T-helper 17 cell (primary cell): ENCODE results near the gene SMG9. TPM values are rescaled to one million over a fixed set of nuclear protein-coding genes. Genes with fewer than 3 reads are reported as not detected.
"Not testable (repeated sequence)": the region's sequence is repeated elsewhere in the genome, so short reads cannot be mapped to it uniquely, and the experiment has no call there.

ENCODE experiments used
- ATAC-seq: fragments of 150-1000 bp; cut with Tn5 transposase; 2 replicates; pipeline ENCODE4 v1.10.0; 2021; ENCODE audit warnings: mild to moderate bottlenecking, moderate library complexity
- DNase-seq, 3 donors: peaks; one replicate each; pipeline versions ENCODE4 v3.0.0 to v3.0.0-alpha.2; 2020 to 2021
- H3K9me3 ChIP-seq: one replicate; pipeline ENCODE4 v1.7.0; 2013; ENCODE audit warnings: low read length, mild to moderate bottlenecking; ENCODE audit not compliant: control insufficient read depth, poor library complexity, severe bottlenecking
- H3K27ac Mint-ChIP-seq: one replicate; pipeline ENCODE4 v1.8.0; 2022; ENCODE audit warnings: mild to moderate bottlenecking, moderate library complexity, mixed read lengths
- H3K27me3 Mint-ChIP-seq: one replicate; pipeline ENCODE4 v1.8.0; 2022; ENCODE audit warnings: mixed read lengths
- H3K36me3 Mint-ChIP-seq: one replicate; pipeline ENCODE4 v1.8.0; 2022; ENCODE audit warnings: low read depth, mixed read lengths
- H3K4me1 Mint-ChIP-seq: one replicate; pipeline ENCODE4 v1.8.0; 2022; ENCODE audit warnings: mild to moderate bottlenecking, mixed read lengths
- H3K4me3 Mint-ChIP-seq: one replicate; pipeline ENCODE4 v1.8.0; 2022; ENCODE audit warnings: mild to moderate bottlenecking, moderate library complexity, mixed read lengths
- total RNA-seq, 4 donors: library from RNA in 2 of 4; stranded (reverse) in 2 of 4; gene quantifications; one replicate each; pipeline ENCODE4 v1.2.3 and lab custom pipeline; 2022 to 2026

Gene SMG9
- total RNA-seq, 2 donors from 2014 or later = 35.6 to 44.4 TPM

DNA sequence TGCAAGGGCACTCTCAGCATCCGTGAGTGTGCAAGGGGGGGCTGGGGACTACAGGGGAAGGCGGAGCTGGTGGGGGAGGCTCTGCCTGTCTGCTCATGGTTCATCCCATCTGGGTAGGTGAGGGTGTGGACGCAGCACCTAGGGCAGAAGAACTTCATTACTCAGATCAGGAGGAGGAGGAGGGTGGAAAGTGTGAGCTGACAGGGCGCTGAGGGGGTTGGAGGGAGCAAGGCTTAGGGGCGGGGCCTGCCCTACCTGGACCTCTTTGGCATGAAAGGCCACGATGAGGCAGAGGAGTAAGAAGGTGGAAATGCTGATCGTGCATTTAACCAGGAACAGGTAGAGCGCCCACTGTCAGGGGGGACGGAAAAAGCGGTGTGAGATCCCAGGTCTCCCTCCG, 21.5 kb upstream of the SMG9 start:
- no peak for DNase-seq
- H3K27ac Mint-ChIP-seq = peak overlapping the region; percentile 95

DNA sequence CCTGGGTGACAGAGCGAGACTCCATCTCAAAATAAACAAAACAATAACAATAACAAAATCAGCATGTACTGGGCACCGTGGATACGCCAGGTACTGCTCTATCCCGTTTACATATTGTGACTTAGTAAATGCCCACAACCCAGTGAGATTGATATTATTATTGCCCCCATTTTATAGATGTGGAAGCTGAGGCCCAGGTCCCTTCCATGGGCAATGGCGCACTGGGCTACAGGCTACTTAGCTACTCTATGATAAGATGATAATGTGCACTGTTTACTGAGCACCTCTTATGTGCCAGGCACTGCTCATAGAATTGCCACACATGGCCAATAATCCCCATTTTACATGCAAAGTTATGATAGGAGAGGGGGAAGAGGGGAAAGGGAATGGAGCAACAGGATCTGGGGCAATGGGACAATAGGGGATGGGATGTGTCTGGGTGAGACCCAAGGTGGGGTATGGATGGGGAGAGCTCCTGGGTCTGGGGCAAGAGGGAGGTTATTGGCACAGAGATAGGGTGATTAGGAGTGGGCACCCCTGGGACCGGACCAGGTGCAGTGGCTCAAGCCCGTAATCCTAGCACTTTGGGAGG, 20.6 kb upstream of the SMG9 start:
- Mint-ChIP-seq H3K27me3 (no peaks in the 10 kb centered on the region), H3K27ac (peak overlapping the region; percentile 95), H3K4me1 (peaks cover 40% of the 10 kb centered on the region), H3K4me3 (peak overlapping the region; percentile 78), H3K36me3 (no peaks in the 10 kb centered on the region)
- DNase-seq (no peak), ATAC-seq (no peak)
- no peaks in the 10 kb centered on the region for H3K9me3 ChIP-seq

More for the DNA sequence above, 21.5 kb upstream of the SMG9 start:
- H3K27me3 Mint-ChIP-seq = no peaks in the 10 kb centered on the region
- peaks cover 47% of the 10 kb centered on the region for H3K4me1 Mint-ChIP-seq
- H3K36me3 Mint-ChIP-seq = no peaks in the 10 kb centered on the region
- H3K4me3 Mint-ChIP-seq = peak overlapping the region; percentile 80
- no peak for ATAC-seq
- no peaks in the 10 kb centered on the region for H3K9me3 ChIP-seq

DNA sequence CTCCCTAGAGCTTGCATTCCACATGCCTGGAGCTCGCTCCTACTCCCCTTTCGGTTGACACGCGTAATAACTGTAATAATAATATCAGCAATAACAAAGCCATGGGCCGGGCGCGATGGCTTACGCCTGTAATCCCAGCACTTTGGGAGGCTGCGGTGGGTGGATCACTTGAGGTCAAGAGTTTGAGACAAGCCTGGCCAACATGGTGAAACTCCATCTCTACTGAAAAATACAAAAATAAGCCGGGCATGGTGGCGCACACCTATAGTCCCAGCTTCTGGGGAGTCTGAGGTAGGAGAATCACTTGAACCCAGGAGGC, 20.1 kb upstream of the SMG9 start:
- not testable (repeated sequence) for H3K27me3 Mint-ChIP-seq, H3K27ac Mint-ChIP-seq

DNA sequence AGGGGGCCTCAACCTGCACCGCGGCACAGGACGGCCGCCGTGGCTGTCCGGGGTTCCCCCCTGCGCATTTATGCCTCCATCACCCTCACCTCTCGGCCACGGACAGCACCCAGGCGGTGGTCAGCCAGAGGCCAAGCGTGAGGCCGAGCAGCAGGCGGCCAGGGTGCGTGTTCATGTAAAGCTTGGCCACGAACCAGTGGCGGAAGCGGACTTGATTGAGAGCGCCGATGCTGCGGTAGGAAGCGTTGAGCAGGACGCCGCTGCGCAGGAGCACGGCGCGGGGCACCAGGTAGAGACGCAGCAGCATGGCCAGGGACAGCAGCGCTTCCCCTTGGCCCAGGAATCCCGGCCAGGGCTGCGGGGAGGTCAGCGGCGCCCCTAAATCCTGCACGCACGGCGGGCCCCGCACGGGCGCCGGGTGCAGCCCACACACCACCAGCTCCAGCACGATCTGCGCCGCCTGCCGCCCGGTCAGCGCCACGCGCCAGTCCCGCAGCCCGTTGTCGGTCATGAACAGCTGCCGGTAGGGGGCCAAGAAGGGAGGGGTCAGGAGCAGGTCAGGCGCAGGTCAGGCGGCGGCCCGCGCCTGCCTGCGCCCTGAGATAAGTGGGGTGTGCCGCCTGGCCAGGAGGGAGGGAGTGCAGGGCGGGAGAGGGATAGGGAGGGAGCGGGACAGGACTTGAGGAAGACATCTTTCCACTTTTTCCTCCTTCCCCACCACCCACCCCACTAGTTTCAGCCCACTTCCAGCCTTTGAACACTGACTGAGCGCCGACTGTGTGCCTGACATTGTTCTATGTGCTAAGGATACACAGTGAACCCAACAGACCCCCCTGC, 19.6 kb upstream of the SMG9 start:
- no peak overlapping the region for H3K4me3 Mint-ChIP-seq
- H3K27me3 Mint-ChIP-seq = no peaks in the 10 kb centered on the region
- no peak overlapping the region for H3K27ac Mint-ChIP-seq
- ATAC-seq = no peak
- DNase-seq = no peak
- H3K36me3 Mint-ChIP-seq = no peaks in the 10 kb centered on the region
- H3K9me3 ChIP-seq = no peaks in the 10 kb centered on the region
- peaks cover 40% of the 10 kb centered on the region for H3K4me1 Mint-ChIP-seq

More for the DNA sequence above, 20.1 kb upstream of the SMG9 start:
- H3K4me1 Mint-ChIP-seq = peaks cover 45% of the 10 kb centered on the region
- H3K9me3 ChIP-seq, ATAC-seq, DNase-seq, H3K4me3 Mint-ChIP-seq, H3K36me3 Mint-ChIP-seq: not testable (repeated sequence)

DNA sequence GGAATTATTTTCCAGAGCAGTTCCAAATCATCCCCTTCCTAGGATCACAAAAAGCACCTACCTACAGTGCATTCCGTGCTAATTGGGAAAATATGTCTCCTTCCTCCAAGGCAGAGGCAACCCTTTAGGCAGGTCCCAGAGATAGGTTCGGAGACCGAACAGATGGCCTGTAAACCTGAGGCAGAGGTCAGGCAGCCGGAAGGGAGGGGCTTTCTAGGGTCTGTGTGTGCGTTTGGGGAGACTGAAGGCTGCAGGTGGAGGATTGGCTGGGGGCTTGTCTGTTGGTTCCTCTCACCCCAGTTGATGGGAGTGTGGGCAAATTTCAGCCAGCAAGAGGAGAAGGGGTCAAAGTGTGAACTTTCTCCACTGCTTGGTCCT, 19.0 kb upstream of the SMG9 start:
- Mint-ChIP-seq H3K36me3 (peaks cover 2% of the 10 kb centered on the region), H3K4me3 (no peak overlapping the region), H3K4me1 (peaks cover 37% of the 10 kb centered on the region), H3K27ac (no peak overlapping the region), H3K27me3 (no peaks in the 10 kb centered on the region)
- no peaks in the 10 kb centered on the region for H3K9me3 ChIP-seq
- ATAC-seq (no peak), DNase-seq (no peak)

DNA sequence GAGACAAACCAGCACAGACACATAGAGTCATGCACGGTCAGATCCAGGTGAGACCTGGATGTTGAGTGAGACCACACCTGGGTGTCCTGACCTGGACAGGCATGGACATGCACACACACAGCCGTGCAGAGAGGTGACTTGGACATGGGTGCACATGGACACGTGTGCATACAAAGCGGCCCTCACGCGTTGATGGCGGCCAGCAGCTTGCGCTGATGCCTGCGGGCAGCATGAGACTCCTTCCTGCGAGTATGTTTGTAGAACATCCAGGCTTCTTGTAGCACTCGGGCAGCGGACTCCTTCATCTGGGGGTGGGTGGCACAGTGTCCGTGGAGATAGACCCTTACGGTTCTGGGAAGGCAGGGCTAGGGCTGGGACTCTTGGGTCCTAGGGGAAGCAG, 14.5 kb upstream of the SMG9 start:
- Mint-ChIP-seq H3K4me1 (peaks cover 33% of the 10 kb centered on the region), H3K4me3 (no peak overlapping the region), H3K36me3 (peaks cover 2% of the 10 kb centered on the region), H3K27me3 (no peaks in the 10 kb centered on the region), H3K27ac (no peak overlapping the region)
- no peak for DNase-seq
- no peaks in the 10 kb centered on the region for H3K9me3 ChIP-seq
- ATAC-seq = no peak

DNA sequence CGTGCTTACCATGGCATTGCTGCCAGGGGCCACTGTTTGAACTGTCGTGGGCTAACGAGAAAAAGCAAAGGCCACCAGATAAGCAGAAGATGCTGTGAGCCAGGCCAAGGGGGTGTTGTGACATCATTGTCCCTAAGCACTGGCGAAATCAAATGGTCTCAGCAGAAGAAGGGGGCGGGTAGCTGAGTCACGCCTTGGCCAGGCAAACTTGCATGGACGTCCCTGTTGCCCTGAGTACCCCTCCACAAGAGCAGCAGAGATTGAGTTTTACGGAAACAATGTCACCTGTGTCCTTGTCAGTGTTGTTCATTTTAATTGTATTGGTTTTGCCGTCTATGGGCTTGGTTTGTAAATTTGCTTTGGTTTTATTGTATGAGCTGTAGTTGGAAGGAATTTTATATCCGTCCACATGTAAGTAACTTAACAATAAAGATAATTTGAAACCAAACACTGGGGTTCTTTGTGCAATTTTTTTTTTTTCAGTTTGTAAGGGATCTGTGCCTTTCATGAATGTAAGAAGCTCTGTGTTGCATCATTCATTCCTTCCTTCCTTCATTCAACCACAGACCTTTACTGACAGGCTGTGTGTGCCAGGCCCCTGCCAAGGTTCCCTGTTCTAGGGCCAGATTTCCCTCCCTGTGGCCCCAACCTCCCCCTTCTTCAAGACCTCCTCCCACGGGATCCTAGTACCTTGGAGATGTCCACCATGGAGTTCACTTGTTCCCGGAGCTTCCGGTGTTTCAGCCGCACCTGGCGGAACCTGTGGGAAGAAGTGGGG, 13.7 kb upstream of the SMG9 start:
- H3K4me3 Mint-ChIP-seq = no peak overlapping the region
- H3K27ac Mint-ChIP-seq = peak overlapping the region; percentile 95
- H3K4me1 Mint-ChIP-seq = peaks cover 35% of the 10 kb centered on the region
- no peaks in the 10 kb centered on the region for H3K27me3 Mint-ChIP-seq
- H3K9me3 ChIP-seq = no peaks in the 10 kb centered on the region
- ATAC-seq = no peak
- no peak for DNase-seq
- H3K36me3 Mint-ChIP-seq = peaks cover 2% of the 10 kb centered on the region

DNA sequence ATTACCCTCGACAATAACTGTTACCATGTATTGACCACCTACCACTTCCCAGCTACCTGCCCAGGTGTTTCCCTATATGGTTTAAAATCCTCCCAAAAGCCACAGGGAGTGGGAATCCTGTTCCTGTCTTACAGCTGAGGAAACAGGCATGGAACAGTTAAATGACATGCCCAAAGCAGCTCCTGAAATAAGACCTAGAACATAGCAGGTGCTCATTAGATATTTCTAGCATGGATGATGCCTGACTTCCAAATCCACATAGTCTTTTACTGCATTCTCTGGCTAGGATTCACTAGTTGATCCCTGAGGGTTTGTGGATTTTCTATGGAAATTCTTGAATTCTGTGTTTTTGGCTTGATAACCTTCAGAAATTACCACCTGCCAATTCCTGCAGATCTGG, 13.1 kb upstream of the SMG9 start:
- DNase-seq (no peak), ATAC-seq (no peak)
- peaks cover 40% of the 10 kb centered on the region for H3K4me1 Mint-ChIP-seq
- H3K4me3 Mint-ChIP-seq = peak overlapping the region; percentile 49
- H3K36me3 Mint-ChIP-seq = peaks cover 2% of the 10 kb centered on the region
- H3K27ac Mint-ChIP-seq = peak overlapping the region; percentile 95
- no peaks in the 10 kb centered on the region for H3K9me3 ChIP-seq
- no peaks in the 10 kb centered on the region for H3K27me3 Mint-ChIP-seq

DNA sequence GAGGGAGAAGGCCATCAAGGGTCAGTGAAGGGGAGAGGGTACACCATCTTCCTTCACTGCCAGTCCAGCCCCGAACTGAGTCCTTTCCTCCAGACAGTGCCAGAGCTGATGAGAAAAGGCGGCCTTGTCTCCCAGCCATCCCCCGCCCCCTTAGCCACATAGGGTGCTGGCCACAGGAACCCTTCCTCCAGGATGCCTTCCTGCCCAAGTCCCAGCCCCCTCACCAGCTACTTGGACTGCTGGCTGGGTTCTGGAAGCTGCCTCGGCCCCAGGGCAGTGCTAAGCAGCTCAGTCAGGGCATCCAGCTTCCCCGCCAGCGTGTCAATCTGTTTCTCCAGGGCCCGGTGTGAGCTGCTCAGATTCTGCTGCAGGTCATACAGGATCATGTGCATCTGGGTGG, 12.6 kb upstream of the SMG9 start:
- ATAC-seq = no peak
- Mint-ChIP-seq H3K36me3 (peaks cover 2% of the 10 kb centered on the region), H3K27me3 (no peaks in the 10 kb centered on the region), H3K27ac (peak overlapping the region; percentile 95), H3K4me3 (peak overlapping the region; percentile 49), H3K4me1 (peaks cover 44% of the 10 kb centered on the region)
- DNase-seq = no peak
- no peaks in the 10 kb centered on the region for H3K9me3 ChIP-seq

DNA sequence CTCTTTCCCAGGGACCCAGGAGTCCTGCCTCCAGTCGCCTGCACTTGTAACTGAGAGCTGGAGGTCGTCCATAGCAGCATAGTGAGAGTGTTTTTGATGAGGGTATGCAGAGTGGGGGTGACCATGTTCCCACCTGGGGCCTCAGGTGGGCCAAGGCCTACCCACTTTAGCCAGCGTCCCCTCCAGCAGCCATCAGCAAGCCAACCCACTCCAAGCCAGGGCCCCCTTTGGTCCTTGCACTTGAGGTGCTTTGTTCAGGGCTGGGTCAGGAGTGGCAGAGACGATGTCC, 11.9 kb upstream of the SMG9 start:
- H3K27me3 Mint-ChIP-seq = no peaks in the 10 kb centered on the region
- H3K4me3 Mint-ChIP-seq = no peak overlapping the region

DNA sequence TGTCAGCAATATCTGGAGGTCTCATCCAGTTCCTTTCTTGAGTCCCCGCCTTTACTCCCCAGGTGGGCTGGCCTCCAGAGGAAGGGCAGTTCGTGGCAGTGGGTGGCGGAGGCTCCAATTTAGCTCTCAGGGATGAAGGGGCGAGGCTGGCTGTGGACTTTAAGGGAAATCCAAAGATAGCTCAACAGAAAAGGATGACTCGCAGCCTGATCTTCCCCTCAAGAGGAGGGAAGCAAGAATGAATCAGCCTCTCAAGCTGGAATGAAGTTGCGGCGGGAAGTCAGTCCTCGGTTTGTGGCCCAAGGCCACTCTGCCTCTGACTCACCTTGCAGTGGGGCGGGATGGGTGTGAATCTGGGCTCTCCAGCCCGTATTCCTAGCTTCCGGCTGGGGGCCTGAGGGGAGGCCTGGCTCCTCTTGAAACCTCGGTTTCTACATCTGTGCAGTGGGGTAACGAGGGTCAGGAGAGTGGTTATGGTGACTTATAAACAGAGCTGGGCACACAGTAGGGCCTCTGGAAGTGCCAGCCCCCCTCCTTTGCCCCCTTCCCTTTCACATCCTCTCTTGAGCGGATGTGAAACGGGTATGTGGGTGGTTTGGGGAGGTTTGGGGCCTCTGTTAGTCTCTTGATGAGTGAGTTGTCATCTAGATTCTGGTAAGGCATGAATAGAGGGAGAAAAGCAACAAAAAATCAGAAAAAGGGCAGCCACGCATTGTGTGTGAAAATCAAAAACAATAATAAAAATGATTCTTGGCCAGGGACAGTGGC, 10.5 kb upstream of the SMG9 start:
- Mint-ChIP-seq H3K27me3 (no peaks in the 10 kb centered on the region), H3K4me3 (peak overlapping the region; percentile 86), H3K36me3 (peaks cover 2% of the 10 kb centered on the region), H3K4me1 (peaks cover 45% of the 10 kb centered on the region), H3K27ac (peak overlapping the region; percentile 95)
- peak; percentile 24 to 62 (median 41) for DNase-seq
- peak; percentile 83 for ATAC-seq
- no peaks in the 10 kb centered on the region for H3K9me3 ChIP-seq

More for the DNA sequence above, 11.9 kb upstream of the SMG9 start:
- Mint-ChIP-seq H3K4me1 (peaks cover 46% of the 10 kb centered on the region), H3K36me3 (peaks cover 2% of the 10 kb centered on the region), H3K27ac (peak overlapping the region; percentile 95)
- no peaks in the 10 kb centered on the region for H3K9me3 ChIP-seq
- no peak for DNase-seq
- no peak for ATAC-seq

DNA sequence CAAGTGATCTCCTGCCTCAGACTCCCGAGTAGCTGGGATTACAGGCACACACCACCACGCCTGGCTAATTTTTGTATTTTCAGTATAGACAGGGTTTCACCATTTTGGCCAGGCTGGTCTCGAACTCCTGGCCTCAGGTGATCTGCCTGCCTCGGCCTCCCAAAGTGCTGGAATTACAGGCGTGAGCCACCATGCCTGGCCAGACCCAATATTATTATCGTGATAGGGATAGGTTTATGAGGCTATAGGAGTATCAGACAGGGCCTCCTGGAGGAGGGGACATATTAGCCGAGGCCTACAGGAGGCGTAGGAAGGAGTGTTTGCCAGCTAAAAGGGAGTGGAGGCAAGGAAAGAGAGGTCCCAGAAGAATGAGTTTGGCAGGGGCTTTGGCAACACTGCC, 9.9 kb upstream of the SMG9 start:
- Mint-ChIP-seq H3K4me3 (peak overlapping the region; percentile 86), H3K27ac (peak overlapping the region; percentile 95), H3K4me1 (peaks cover 42% of the 10 kb centered on the region)
- ATAC-seq, H3K27me3 Mint-ChIP-seq, DNase-seq, H3K9me3 ChIP-seq, H3K36me3 Mint-ChIP-seq: not testable (repeated sequence)

DNA sequence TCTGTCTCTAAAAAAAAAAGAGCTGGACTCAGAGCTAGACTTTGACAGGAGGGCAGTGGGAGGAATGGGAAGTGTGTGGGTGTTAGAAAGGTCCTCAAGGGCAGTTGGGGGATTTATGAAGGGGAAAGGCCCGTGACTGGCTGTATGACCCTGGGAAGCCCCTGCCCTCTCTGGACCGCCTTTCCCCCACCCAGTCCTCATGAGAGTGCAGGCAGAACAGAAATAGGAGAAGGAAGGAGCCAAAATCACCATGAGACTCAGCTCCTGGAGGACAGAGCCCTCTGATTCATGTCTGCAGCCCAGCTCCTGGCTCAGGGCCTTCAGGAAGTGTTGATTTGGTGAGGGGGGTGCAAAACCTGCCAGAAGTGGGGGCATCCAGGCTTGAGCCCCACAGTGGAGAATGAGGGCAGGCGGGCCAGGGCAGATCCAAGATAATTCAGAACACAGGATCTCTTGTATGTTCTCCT, 8.7 kb upstream of the SMG9 start:
- no peak for DNase-seq
- Mint-ChIP-seq H3K27ac (peak overlapping the region; percentile 81), H3K4me1 (peaks cover 44% of the 10 kb centered on the region), H3K27me3 (no peaks in the 10 kb centered on the region), H3K36me3 (no peaks in the 10 kb centered on the region), H3K4me3 (peak overlapping the region; percentile 31)
- ATAC-seq = no peak
- H3K9me3 ChIP-seq = no peaks in the 10 kb centered on the region
